ENCODE measurements around the gene IRX3. TPM values are rescaled to one million over a fixed set of nuclear protein-coding genes. Genes with fewer than 3 reads are reported as not detected.
"Not testable (repeated sequence)": the region's sequence is repeated elsewhere in the genome, so short reads cannot be mapped to it uniquely, and the experiment has no call there.

Gene IRX3
- total RNA-seq, 6 experiments from 2014 or later = 0.25 to 1.3 (median 0.61) TPM

- no peak overlapping the region for H3K4me3 ChIP-seq
- peak in 1 of 3 donors; percentile 58 for DNase-seq
- no peaks in the 10 kb centered on the region for H3K27me3 ChIP-seq
- H3K4me1 ChIP-seq = peaks cover 0 to 34% (median 13%) of the 10 kb centered on the region in 4 donors
- H3K9me3 ChIP-seq = no peaks in the 10 kb centered on the region
- peak; percentile 89 to 97 (median 94) for ATAC-seq
- peak overlapping the region in 2 of 3 donors; percentile 54 to 72 for H3K27ac ChIP-seq
- intact Hi-C loops (cut with DNase I) = no loop called here
- TF ChIP-seq CTCF (IDR thresholded peaks at IDR 0.05) = no peak
- TF ChIP-seq POLR2A (IDR thresholded peaks at IDR 0.05) = peak; percentile 29
- 19% methylated on average over 4 of the region's 4 CpGs for WGBS (ENCODE audit: insufficient coverage, low coverage, low lambda C conversion rate, missing lambda C conversion rate)
- H3K36me3 ChIP-seq = no peaks in the 10 kb centered on the region
Observed at GRCh38 chr16:54266363-54266955, 20.1 kb downstream of the IRX3 start.

GRCh38 chr16:54265575-54266107 lies 20.9 kb downstream of the IRX3 start:
- H3K27me3 ChIP-seq = no peaks in the 10 kb centered on the region
- intact Hi-C loops (cut with DNase I) = no loop called here
- DNase-seq = peak in 1 of 3 donors; percentile 14

GRCh38 chr16:54253118-54253517 lies 33.5 kb downstream of the IRX3 start:
- H3K4me1 ChIP-seq = no peaks in the 10 kb centered on the region
- no peak for TF ChIP-seq CTCF (IDR thresholded peaks at IDR 0.05)
- no peak for TF ChIP-seq POLR2A (IDR thresholded peaks at IDR 0.05)
- no peaks in the 10 kb centered on the region for H3K36me3 ChIP-seq
- no peak overlapping the region for H3K27ac ChIP-seq
- no peaks in the 10 kb centered on the region for H3K27me3 ChIP-seq
- intact Hi-C loops (cut with DNase I) = no loop called here
- DNase-seq (no peak), ATAC-seq (peak in 1 of 4 donors; percentile 36)
- WGBS (ENCODE audit: insufficient coverage, low coverage, low lambda C conversion rate, missing lambda C conversion rate) = 71% methylated on average over 5 of the region's 7 CpGs
- H3K4me3 ChIP-seq = no peak overlapping the region
- no peaks in the 10 kb centered on the region for H3K9me3 ChIP-seq

More at GRCh38 chr16:54265575-54266107, 20.9 kb downstream of the IRX3 start:
- TF ChIP-seq POLR2A (IDR thresholded peaks at IDR 0.05) = no peak
- no peak for TF ChIP-seq CTCF (IDR thresholded peaks at IDR 0.05)
- no peak overlapping the region for H3K4me3 ChIP-seq
- H3K9me3 ChIP-seq = no peaks in the 10 kb centered on the region
- peak in 1 of 4 donors; percentile 24 for ATAC-seq
- peak overlapping the region in 1 of 3 donors; percentile 72 for H3K27ac ChIP-seq
- H3K36me3 ChIP-seq = no peaks in the 10 kb centered on the region
- WGBS (ENCODE audit: insufficient coverage, low coverage, low lambda C conversion rate, missing lambda C conversion rate) = 69% methylated on average over 7 of the region's 7 CpGs
- H3K4me1 ChIP-seq = peaks cover 0 to 34% (median 13%) of the 10 kb centered on the region in 4 donors

- no peaks in the 10 kb centered on the region for H3K27me3 ChIP-seq
- TF ChIP-seq CTCF (IDR thresholded peaks at IDR 0.05) = no peak
- TF ChIP-seq POLR2A (IDR thresholded peaks at IDR 0.05) = no peak
- intact Hi-C loops (cut with DNase I) = no loop called here
- no peak overlapping the region for H3K27ac ChIP-seq
- no peaks in the 10 kb centered on the region for H3K36me3 ChIP-seq
- WGBS (ENCODE audit: insufficient coverage, low coverage, low lambda C conversion rate, missing lambda C conversion rate) = 65% methylated on average over 4 of the region's 7 CpGs
- H3K4me3 ChIP-seq = no peak overlapping the region
- ATAC-seq (no peak), DNase-seq (no peak)
- H3K4me1 ChIP-seq = no peaks in the 10 kb centered on the region
- no peaks in the 10 kb centered on the region for H3K9me3 ChIP-seq
Observed at GRCh38 chr16:54248863-54249710, 37.5 kb downstream of the IRX3 start.

GRCh38 chr16:54247705-54248104 lies 38.9 kb downstream of the IRX3 start:
- H3K27ac ChIP-seq; H3K9me3 ChIP-seq; intact Hi-C loops (cut with DNase I); H3K27me3 ChIP-seq; H3K36me3 ChIP-seq; DNase-seq; ATAC-seq; H3K4me3 ChIP-seq; H3K4me1 ChIP-seq: not testable (repeated sequence)
- 76% methylated on average over 2 of the region's 2 CpGs for WGBS (ENCODE audit: insufficient coverage, low coverage, low lambda C conversion rate, missing lambda C conversion rate)

All from right lobe of liver (tissue), 6 donors.